Brain microvascular endothelial cell (primary cell): ENCODE results near the gene FBN1.

Experiments
- DNase-seq: peaks from one replicate; pipeline ENCODE4 v3.0.0-alpha.2; 2020
- H3K27ac ChIP-seq: fragments of 250-450 bp; sonication (Bioruptor Pico); 2 replicates; pipeline ENCODE4 v1.5.1; 2020; ENCODE audit warnings: mild to moderate bottlenecking, moderate library complexity
- H3K27me3 ChIP-seq: fragments of 250-450 bp; sonication (Bioruptor Pico); replicated peaks from 2 replicates; pipeline ENCODE4 v1.5.1; 2020; ENCODE audit warnings: mild to moderate bottlenecking
- H3K36me3 ChIP-seq: fragments of 250-450 bp; sonication (Bioruptor Pico); replicated peaks from 2 replicates; pipeline ENCODE4 v1.5.1; 2020; ENCODE audit warnings: mild to moderate bottlenecking
- H3K4me3 ChIP-seq: 2 replicates; pipeline ENCODE4 v1.5.1; 2011; ENCODE audit warnings: low read depth, mild to moderate bottlenecking, control low read depth, low read length, moderate library complexity
- in situ Hi-C: cut with HindIII; loops from 2 replicates; pipeline ENCODE4 v1.10.0; 2017; ENCODE audit warnings: low sequenced_read_pairs, low pct_ligation_motif_present
- TF ChIP-seq, protein P1 (sequence below): IDR thresholded peaks from 2 replicates; pipeline ENCODE4 v1.5.1; 2011; ENCODE audit warnings: low read depth, mild to moderate bottlenecking, moderate library complexity, low read length, control low read depth, inconsistent platforms; ENCODE audit errors: missing control alignments

FBN1 gene

DNA sequence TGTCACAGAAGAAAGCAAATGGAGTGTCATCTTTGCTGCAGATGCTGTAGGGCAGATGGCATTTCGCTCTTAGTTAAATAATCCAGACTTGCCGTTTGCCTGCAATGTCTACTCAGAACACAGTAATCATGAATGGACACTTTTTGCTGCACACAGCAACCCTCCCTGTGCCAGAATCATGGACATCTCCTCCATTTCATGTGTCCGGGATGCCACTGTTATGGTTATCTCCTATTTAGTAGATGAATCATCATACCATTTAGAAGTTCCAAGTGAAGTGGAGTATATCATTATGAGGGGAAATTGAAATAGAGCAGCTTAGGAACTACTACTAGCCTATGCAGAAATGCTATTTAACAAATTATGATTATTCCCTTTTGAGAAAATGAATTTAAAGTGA lies 195.8 kb downstream of the FBN1 start:
- in situ Hi-C loops = no loop called here
- TF ChIP-seq, protein P1, sequence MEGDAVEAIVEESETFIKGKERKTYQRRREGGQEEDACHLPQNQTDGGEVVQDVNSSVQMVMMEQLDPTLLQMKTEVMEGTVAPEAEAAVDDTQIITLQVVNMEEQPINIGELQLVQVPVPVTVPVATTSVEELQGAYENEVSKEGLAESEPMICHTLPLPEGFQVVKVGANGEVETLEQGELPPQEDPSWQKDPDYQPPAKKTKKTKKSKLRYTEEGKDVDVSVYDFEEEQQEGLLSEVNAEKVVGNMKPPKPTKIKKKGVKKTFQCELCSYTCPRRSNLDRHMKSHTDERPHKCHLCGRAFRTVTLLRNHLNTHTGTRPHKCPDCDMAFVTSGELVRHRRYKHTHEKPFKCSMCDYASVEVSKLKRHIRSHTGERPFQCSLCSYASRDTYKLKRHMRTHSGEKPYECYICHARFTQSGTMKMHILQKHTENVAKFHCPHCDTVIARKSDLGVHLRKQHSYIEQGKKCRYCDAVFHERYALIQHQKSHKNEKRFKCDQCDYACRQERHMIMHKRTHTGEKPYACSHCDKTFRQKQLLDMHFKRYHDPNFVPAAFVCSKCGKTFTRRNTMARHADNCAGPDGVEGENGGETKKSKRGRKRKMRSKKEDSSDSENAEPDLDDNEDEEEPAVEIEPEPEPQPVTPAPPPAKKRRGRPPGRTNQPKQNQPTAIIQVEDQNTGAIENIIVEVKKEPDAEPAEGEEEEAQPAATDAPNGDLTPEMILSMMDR = no peak
- Histone ChIP-seq H3K4me3 (no peak overlapping the region), H3K27me3 (no peaks in the 10 kb centered on the region), H3K27ac (no peak overlapping the region), H3K36me3 (peaks cover 72% of the 10 kb centered on the region)
- DNase-seq = no peak

DNA sequence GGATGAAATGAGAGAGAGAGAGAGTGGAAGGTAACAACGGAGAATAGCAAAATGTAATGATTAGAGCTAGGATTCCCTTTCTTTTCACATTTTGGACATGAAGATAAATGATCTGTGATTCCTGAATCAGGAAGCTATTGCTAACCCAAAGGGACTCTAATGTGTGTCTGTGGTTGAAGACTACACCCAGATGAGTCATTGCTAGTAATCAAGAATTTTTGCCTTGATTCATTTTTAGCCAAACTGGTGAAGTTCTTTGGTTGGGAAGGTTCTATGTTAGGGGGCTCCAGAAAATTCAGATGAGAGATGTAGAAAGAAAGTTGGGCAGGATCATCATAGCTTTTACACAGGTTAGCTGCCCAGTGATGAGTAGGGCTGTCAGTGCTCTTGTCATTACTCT lies 197.9 kb downstream of the FBN1 start:
- H3K4me3 ChIP-seq = no peak overlapping the region
- in situ Hi-C loops = no loop called here
- TF ChIP-seq, protein P1 = no peak
- no peak for DNase-seq
- H3K36me3 ChIP-seq = peaks cover 72% of the 10 kb centered on the region
- no peaks in the 10 kb centered on the region for H3K27me3 ChIP-seq
- H3K27ac ChIP-seq = peak overlapping the region; percentile 8

DNA sequence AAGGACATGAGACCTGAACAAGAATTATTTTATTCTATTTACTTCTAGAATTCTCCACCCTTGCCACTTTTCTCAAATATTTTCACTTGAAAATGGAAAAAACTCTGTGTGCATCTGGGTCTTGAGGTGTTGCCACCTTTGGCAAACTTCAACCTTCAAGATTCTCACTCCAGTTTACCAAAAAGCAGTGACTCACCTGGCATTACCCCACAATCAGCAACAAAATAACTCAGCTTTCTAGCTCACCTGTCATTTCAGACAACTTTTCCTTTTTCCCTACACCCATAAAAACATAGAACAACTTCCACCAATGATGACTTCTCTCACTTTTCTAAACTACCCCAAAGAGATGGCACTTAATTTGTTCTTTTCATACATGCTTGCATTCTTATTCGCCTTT lies 198.5 kb downstream of the FBN1 start:
- no peak overlapping the region for H3K27ac ChIP-seq
- no peak for DNase-seq
- peaks cover 73% of the 10 kb centered on the region for H3K36me3 ChIP-seq
- in situ Hi-C loops = no loop called here
- no peak overlapping the region for H3K4me3 ChIP-seq
- no peaks in the 10 kb centered on the region for H3K27me3 ChIP-seq
- TF ChIP-seq, protein P1 = no peak

DNA sequence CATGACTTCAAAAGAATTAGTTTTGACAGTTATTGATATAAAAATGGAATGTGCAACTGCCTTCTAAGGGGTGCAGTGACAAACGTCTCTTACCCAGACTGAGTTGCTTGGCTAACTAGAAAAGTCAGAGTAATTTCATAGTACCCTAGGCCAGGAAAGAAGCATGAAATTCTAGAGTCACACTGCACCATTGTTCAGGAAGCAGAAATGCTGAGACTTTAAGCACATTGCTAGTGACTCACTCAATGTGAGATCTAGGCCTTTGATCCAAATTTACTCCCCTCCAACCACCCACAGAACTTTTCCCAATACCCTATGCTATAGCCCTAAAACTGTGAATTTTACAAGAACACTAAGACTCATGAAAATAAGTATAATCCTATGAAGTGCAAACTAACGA lies 203.5 kb downstream of the FBN1 start:
- H3K27ac ChIP-seq = no peak overlapping the region
- H3K36me3 ChIP-seq = peaks cover 84% of the 10 kb centered on the region
- H3K27me3 ChIP-seq = no peaks in the 10 kb centered on the region
- no peak for DNase-seq
- TF ChIP-seq, protein P1 = no peak
- in situ Hi-C loops = no loop called here
- no peak overlapping the region for H3K4me3 ChIP-seq

DNA sequence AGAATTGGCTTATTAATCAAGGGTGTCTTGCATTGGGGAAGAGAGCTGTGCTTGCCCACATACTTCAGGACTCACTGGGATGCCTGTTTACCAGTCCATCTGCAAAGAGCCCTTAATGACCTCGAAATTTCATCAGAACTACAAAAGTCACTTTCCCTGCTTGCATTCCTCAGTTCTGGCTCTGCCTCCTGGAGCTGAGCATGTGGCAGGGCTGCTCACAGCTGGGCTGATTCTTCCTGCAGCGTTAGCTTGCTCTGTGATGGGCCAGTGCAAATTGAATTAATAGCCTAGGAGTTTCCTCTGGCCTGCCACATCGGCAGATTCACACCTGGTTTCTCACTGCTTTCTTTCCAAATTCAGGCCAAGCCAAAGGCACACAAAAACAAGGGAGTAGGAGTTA lies 205.4 kb downstream of the FBN1 start:
- Histone ChIP-seq H3K36me3 (peaks cover 88% of the 10 kb centered on the region), H3K27ac (no peak overlapping the region), H3K4me3 (no peak overlapping the region), H3K27me3 (no peaks in the 10 kb centered on the region)
- TF ChIP-seq, protein P1 = no peak
- DNase-seq = no peak
- in situ Hi-C loops = no loop called here

DNA sequence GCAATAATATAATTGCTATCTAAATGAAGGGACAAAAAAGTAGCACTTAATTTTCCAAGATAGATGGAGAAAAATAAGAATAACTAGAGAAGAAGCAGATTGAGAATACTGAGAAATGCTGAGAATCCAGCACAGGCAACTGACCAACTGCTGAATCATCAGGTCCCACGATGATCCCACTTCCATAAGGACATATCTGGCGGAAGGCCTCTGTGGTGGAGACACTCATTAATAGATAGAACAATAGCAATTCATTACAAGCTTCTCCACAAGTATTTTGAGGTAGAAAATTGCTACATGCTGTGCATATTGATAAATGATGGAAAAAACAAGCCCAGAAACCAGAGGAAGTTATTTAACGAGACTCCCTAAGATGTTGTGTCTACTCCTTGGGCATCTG lies 208.3 kb downstream of the FBN1 start:
- Histone ChIP-seq H3K36me3 (peaks cover 94% of the 10 kb centered on the region), H3K27ac (no peak overlapping the region), H3K4me3 (no peak overlapping the region), H3K27me3 (no peaks in the 10 kb centered on the region)
- in situ Hi-C loops = no loop called here
- TF ChIP-seq, protein P1 = no peak
- no peak for DNase-seq
